MM.1S (cell line): ENCODE measurements around the gene PRKAR1B.

Experiments
- EZH2 ChIP-seq: fragments of 300-600 bp; sonication (generic); optimal IDR thresholded peaks from 2 replicates; pipeline ENCODE3; 2017; ENCODE audit warnings: low read depth, mild to moderate bottlenecking, antibody characterized with exemption, low read length, mixed read lengths
- TF ChIP-seq, protein P1 (sequence below): fragments of 300-600 bp; sonication (generic); IDR thresholded peaks from 2 replicates; pipeline ENCODE4 v1.5.1; 2016; ENCODE audit warnings: antibody characterized with exemption, low read length, mixed read lengths

DNA sequence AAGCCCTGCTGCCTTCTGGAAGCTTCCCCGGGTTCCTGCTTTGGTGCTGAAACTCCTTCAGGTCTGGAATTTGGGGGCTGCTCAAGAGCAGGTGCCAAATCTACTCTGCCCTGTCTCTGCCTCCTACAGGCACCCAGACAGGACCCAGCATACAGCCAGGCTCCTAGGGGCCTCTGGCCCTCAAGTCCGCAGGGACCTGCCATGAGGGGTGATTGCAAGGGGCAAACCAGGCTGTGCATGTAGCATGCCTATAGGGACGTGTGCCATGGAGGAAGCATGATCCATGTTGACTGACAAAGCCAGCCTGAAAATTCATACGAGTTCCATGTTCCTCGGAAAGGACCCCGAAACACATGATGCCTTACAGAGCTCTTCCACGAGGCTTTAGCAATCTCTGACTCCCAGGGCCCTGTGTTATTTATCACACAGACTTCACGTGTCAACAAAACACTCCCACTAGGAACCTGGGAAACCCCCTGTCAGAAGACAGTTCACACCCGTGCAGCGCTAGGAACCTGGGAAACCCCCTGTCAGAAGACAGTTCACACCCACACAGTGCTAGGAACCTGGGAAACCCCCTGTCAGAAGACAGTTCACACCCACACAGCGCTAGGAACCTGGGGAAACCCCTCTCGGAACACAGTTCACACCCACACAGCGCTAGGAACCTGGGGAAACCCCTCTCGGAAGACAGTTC is 75.9 kb downstream of the PRKAR1B start:
- TF ChIP-seq, protein P1, sequence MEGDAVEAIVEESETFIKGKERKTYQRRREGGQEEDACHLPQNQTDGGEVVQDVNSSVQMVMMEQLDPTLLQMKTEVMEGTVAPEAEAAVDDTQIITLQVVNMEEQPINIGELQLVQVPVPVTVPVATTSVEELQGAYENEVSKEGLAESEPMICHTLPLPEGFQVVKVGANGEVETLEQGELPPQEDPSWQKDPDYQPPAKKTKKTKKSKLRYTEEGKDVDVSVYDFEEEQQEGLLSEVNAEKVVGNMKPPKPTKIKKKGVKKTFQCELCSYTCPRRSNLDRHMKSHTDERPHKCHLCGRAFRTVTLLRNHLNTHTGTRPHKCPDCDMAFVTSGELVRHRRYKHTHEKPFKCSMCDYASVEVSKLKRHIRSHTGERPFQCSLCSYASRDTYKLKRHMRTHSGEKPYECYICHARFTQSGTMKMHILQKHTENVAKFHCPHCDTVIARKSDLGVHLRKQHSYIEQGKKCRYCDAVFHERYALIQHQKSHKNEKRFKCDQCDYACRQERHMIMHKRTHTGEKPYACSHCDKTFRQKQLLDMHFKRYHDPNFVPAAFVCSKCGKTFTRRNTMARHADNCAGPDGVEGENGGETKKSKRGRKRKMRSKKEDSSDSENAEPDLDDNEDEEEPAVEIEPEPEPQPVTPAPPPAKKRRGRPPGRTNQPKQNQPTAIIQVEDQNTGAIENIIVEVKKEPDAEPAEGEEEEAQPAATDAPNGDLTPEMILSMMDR = no peak
- TF ChIP-seq EZH2 = no peak
